ENCODE results near the gene TTLL11.

DNA sequence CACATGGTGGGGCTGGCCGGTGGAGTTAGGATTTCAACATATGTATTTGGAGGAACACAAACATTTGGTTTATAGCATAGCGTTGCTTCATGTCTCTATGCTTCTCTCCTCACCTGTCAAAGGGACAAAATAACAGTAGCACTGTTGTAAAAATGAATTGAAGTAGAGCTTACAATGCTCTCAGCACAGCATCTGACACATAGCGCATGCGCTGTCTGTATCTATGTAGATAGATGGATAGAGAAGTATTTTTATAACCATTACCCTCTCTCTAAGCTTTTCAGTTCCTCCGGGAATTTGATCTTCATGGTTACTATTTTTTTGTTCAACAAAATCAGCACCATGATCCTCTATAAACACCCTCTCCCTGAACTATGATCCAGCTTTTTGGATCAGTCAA, 166.0 kb downstream of the TTLL11 start:
- TF ChIP-seq POLR2AphosphoS5 (IDR thresholded peaks at IDR 0.05) (no peak), EP300 (conservative IDR thresholded peaks at IDR 0.05; ENCODE audit: poor library complexity, severe bottlenecking) (no peak)
- TF ChIP-seq, protein P1, sequence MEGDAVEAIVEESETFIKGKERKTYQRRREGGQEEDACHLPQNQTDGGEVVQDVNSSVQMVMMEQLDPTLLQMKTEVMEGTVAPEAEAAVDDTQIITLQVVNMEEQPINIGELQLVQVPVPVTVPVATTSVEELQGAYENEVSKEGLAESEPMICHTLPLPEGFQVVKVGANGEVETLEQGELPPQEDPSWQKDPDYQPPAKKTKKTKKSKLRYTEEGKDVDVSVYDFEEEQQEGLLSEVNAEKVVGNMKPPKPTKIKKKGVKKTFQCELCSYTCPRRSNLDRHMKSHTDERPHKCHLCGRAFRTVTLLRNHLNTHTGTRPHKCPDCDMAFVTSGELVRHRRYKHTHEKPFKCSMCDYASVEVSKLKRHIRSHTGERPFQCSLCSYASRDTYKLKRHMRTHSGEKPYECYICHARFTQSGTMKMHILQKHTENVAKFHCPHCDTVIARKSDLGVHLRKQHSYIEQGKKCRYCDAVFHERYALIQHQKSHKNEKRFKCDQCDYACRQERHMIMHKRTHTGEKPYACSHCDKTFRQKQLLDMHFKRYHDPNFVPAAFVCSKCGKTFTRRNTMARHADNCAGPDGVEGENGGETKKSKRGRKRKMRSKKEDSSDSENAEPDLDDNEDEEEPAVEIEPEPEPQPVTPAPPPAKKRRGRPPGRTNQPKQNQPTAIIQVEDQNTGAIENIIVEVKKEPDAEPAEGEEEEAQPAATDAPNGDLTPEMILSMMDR (IDR thresholded peaks at IDR 0.05; ENCODE audit: poor library complexity, severe bottlenecking): no peak
